Spleen (tissue), 13 donors: Measurements from ENCODE around the gene LY6G6C. TPM values are rescaled to one million over a fixed set of nuclear protein-coding genes. Genes with fewer than 3 reads are reported as not detected.

ENCODE experiments used
- DNase-seq: peaks from one replicate; pipeline ENCODE4 v3.0.0-alpha.2; 2020
- H3K27ac ChIP-seq, 8 donors: fragments of 200-600 bp; sonication (generic) in 7 of 8; 1 replicate in 4 of 8; 2 replicates in 4 of 8; pipeline versions ENCODE4 v1.5.0 to v1.8.0; 2016 to 2021; ENCODE audit warnings: inconsistent platforms in 4 of 8, mild to moderate bottlenecking in 4 of 8, moderate library complexity in 1 of 8
- H3K27me3 ChIP-seq, 7 donors: fragments of 200-600 bp; sonication (generic) in 6 of 7; replicated peaks in 1 of 7; 1 replicate in 4 of 7; 2 replicates in 3 of 7; pipeline versions ENCODE4 v1.5.0 to v1.8.0; 2016 to 2021; ENCODE audit warnings: inconsistent platforms in 3 of 7, mild to moderate bottlenecking in 1 of 7
- H3K36me3 ChIP-seq, 6 donors: fragments of 200-600 bp; sonication (generic) in 5 of 6; 1 replicate in 4 of 6; 2 replicates in 2 of 6; pipeline versions ENCODE4 v1.5.0 to v1.8.0; 2016 to 2021; ENCODE audit warnings: inconsistent platforms in 2 of 6
- H3K4me1 ChIP-seq, 6 donors: fragments of 200-600 bp; sonication (generic) in 5 of 6; 1 replicate in 3 of 6; 2 replicates in 3 of 6; pipeline versions ENCODE4 v1.5.0 to v1.8.0; 2016 to 2021; ENCODE audit warnings: inconsistent platforms in 3 of 6
- H3K4me3 ChIP-seq, 8 donors: fragments of 200-600 bp; sonication (generic) in 7 of 8; 1 replicate in 4 of 8; 2 replicates in 4 of 8; pipeline versions ENCODE4 v1.5.0 to v1.8.0; 2016 to 2021; ENCODE audit warnings: inconsistent platforms in 4 of 8, mild to moderate bottlenecking in 4 of 8, moderate library complexity in 2 of 8
- H3K9me3 ChIP-seq, 8 donors: fragments of 200-600 bp; sonication (generic) in 7 of 8; 1 replicate in 4 of 8; 2 replicates in 4 of 8; pipeline versions ENCODE4 v1.5.0 to v1.8.0; 2016 to 2021; ENCODE audit warnings: inconsistent platforms in 4 of 8
- CTCF ChIP-seq, 11 experiments: fragments of 200-600 bp in 7 of 11; fragments of 450-650 bp in 4 of 11; sonication (generic) in 4 of 11; IDR thresholded peaks in 8 of 11; conservative IDR thresholded peaks in 3 of 11; 1 replicate in 7 of 11; 2 replicates in 4 of 11; pipeline versions ENCODE4 v1.4.0 to v1.8.0; 2016 to 2021; ENCODE audit warnings: antibody characterized with exemption in 11 of 11, inconsistent platforms in 4 of 11, mild to moderate bottlenecking in 1 of 11
- POLR2A ChIP-seq, 3 donors: fragments of 450-650 bp; IDR thresholded peaks; one replicate each; pipeline ENCODE4 v1.5.1; 2017; ENCODE audit warnings: antibody characterized with exemption in 3 of 3, mild to moderate bottlenecking in 1 of 3
- POLR2AphosphoS5 ChIP-seq, 3 donors: sonication (generic); formaldehyde crosslinking; IDR thresholded peaks; one replicate each; pipeline ENCODE4 v1.5.1; 2017; ENCODE audit warnings: antibody characterized with exemption in 3 of 3
- WGBS, 5 donors: extraction: QIAGEN DNeasy Blood & Tissue Kit in 3 of 5; methylation state at CpG; one replicate each; pipeline versions ENCODE4 v1.1.5 to v1.1.7; 2013 to 2018; 5-methylcytosine and 5-hydroxymethylcytosine counted together
- intact Hi-C: fragments of 100-400 bp; cut with DNase I; formaldehyde crosslinking; loops from one replicate; pipeline ENCODE4 v1.15.0; 2023; ENCODE audit warnings: low total_unique reads
- long read RNA-seq, 2 donors: transcript quantifications; one replicate each; lab custom pipeline, GENCODE V29; 2026
- polyA plus RNA-seq, 3 donors: library from polyadenylated mRNA; stranded (reverse); fragments of 200-250 nt; gene quantifications; one replicate each; pipeline ENCODE4 v1.2.1, GENCODE V29; 2013
- total RNA-seq, 7 donors: library from RNA; depleted of rRNA in 3 of 7; stranded (reverse); fragments of >200 nt in 3 of 7; fragmentation: NEBNext Ultra II Directional in 4 of 7; extraction: Animal tissue kit (Norgen Biotek cat#: 25700) in 4 of 7; gene quantifications; one replicate each; pipeline versions ENCODE4 v1.1.0 to v1.2.1, GENCODE V29; 2016 to 2021
- donor health status: healthy with polysubstance abuse.
- donor health status: DM: no; HTN: no; CAD: no; lungs with moderate emphysema.
- donor health status: DM: no; HTN: no; CAD: no.
- donor health status: Bipolar disorder and iron deficiency.
- donor health status: healthy.
- donor health status: DM: no; HTN: no; CAD: no.
- donor health status: DM: yes; HTN: yes; CAD: no.

LY6G6C gene
- under 1 TPM in 2 of 7 donors, not detected in 5; 0.49 to 0.77 TPM for total RNA-seq
- polyA plus RNA-seq, result not detected
- long read RNA-seq, donor 1, result 0 reads
- long read RNA-seq, donor 2, result 0 reads

- peaks cover 0 to 18% (median 0%) of the 10 kb centered on the region in 6 donors for H3K36me3 ChIP-seq
- H3K4me1 ChIP-seq, result peaks cover 5 to 25% (median 14%) of the 10 kb centered on the region in 6 donors
- no peak for TF ChIP-seq POLR2A (IDR thresholded peaks at IDR 0.05)
- TF ChIP-seq CTCF (IDR thresholded peaks at IDR 0.05 in 8 of 11, conservative IDR thresholded peaks at IDR 0.05 in 3 of 11), result no peak
- TF ChIP-seq POLR2AphosphoS5 (IDR thresholded peaks at IDR 0.05), result no peak
- no peak within 1 kb of the TSS for H3K27ac ChIP-seq
- no peak within 1 kb of the TSS for H3K4me3 ChIP-seq
- no peaks in the 10 kb centered on the region for H3K27me3 ChIP-seq
- peak; percentile 61 for DNase-seq
- WGBS, 5 donors, result 77 to 94% (median 85%) methylated on average over 3 to 4 of the region's 4 CpGs
- intact Hi-C loops, result no loop called here
- H3K9me3 ChIP-seq, result no peaks in the 10 kb centered on the region
Observed at GRCh38 chr6:31721351-31722020, at the start of gene LY6G6C. LY6G6C (minus strand) TSS chr6:31721746; CDS start chr6:31721679, 67 bp downstream.

- Histone ChIP-seq H3K27ac (no peak overlapping the region), H3K4me3 (no peak overlapping the region), H3K4me1 (peaks cover 0 to 64% (median 33%) of the 10 kb centered on the region in 6 donors), H3K27me3 (no peaks in the 10 kb centered on the region), H3K9me3 (no peaks in the 10 kb centered on the region), H3K36me3 (no peaks in the 10 kb centered on the region)
- intact Hi-C loops, result no loop called here
- DNase-seq, result no peak
- TF ChIP-seq POLR2A (IDR thresholded peaks at IDR 0.05), result no peak
- no peak for TF ChIP-seq CTCF (IDR thresholded peaks at IDR 0.05 in 8 of 11, conservative IDR thresholded peaks at IDR 0.05 in 3 of 11)
- WGBS, 5 donors, result 83 to 87% (median 85%) methylated on average over 2 of the region's 2 CpGs
Observed at GRCh38 chr6:31770860-31771259, 49.3 kb upstream of the LY6G6C start.

GRCh38 chr6:31769684-31770371 lies 48.3 kb upstream of the LY6G6C start:
- H3K27me3 ChIP-seq, result no peaks in the 10 kb centered on the region
- TF ChIP-seq POLR2A (IDR thresholded peaks at IDR 0.05), result no peak
- peak; percentile 66 to 96 (median 86) for TF ChIP-seq CTCF (IDR thresholded peaks at IDR 0.05 in 8 of 11, conservative IDR thresholded peaks at IDR 0.05 in 3 of 11)
- TF ChIP-seq POLR2AphosphoS5 (IDR thresholded peaks at IDR 0.05), result peak; percentile 17 to 68 (median 55)
- H3K9me3 ChIP-seq, result no peaks in the 10 kb centered on the region
- H3K27ac ChIP-seq, result peak overlapping the region in 3 of 8 donors; percentile 26 to 66 (median 51)
- 57 to 67% (median 61%) methylated on average over 12 of the region's 12 CpGs for WGBS, 5 donors
- no peak overlapping the region for H3K4me3 ChIP-seq
- no peaks in the 10 kb centered on the region for H3K36me3 ChIP-seq
- peak; percentile 96 for DNase-seq
- peaks cover 0 to 57% (median 33%) of the 10 kb centered on the region in 6 donors for H3K4me1 ChIP-seq
- intact Hi-C loops, result no loop called here
